OCI-LY3 (cell line): ENCODE measurements around the gene TBC1D1.

ENCODE experiments used
- H2AFZ ChIP-seq: fragments of 200-600, 300-600 bp; shearing (Covaris generic); 2 replicates; pipeline ENCODE4 v1.6.0; 2014; ENCODE audit warnings: antibody characterized with exemption, low read depth, low read length
- H3K27ac ChIP-seq: fragments of 200-600, 300-600 bp; sonication (generic); 2 replicates; pipeline ENCODE4 v1.5.1; 2014; ENCODE audit warnings: mild to moderate bottlenecking, low read length, moderate library complexity, mixed read lengths
- H3K27me3 ChIP-seq: fragments of 200-600, 300-600 bp; sonication (generic); 2 replicates; pipeline ENCODE4 v1.6.1; 2014; ENCODE audit warnings: low read depth, low read length, mixed read lengths
- H3K36me3 ChIP-seq: fragments of 200-600, 300-600 bp; sonication (generic); replicated peaks from 2 replicates; pipeline ENCODE3; 2014; ENCODE audit warnings: low read depth, low read length, mixed read lengths
- H3K4me1 ChIP-seq: fragments of 300-600, 200-600 bp; sonication (generic); 2 replicates; pipeline ENCODE4 v1.6.1; 2014; ENCODE audit warnings: low read length, mixed read lengths
- H3K4me2 ChIP-seq: fragments of 200-600, 300-600 bp; sonication (generic); 2 replicates; pipeline ENCODE4 v1.6.1; 2014; ENCODE audit warnings: low read length, mixed read lengths
- H3K4me3 ChIP-seq: fragments of 300-600, 200-600 bp; sonication (generic); 2 replicates; pipeline ENCODE4 v1.5.1; 2014; ENCODE audit warnings: antibody characterized with exemption, mild to moderate bottlenecking, low read length, moderate library complexity
- H3K79me2 ChIP-seq: fragments of 300-600, 200-600 bp; shearing (Covaris generic); 2 replicates; pipeline ENCODE4 v1.6.1; 2014; ENCODE audit warnings: mild to moderate bottlenecking, low read length, mixed read lengths
- H3K9ac ChIP-seq: fragments of 300-600, 200-600 bp; shearing (Covaris generic); 2 replicates; pipeline ENCODE4 v1.6.0; 2014; ENCODE audit warnings: mild to moderate bottlenecking, low read length, moderate library complexity
- H3K9me3 ChIP-seq: fragments of 200-600, 300-600 bp; shearing (Covaris generic); 2 replicates; pipeline ENCODE4 v1.6.1; 2014; ENCODE audit warnings: low read length, mixed read lengths; ENCODE audit not compliant: insufficient read depth
- H4K20me1 ChIP-seq: fragments of 200-600, 300-600 bp; sonication (generic); 2 replicates; pipeline ENCODE4 v1.6.1; 2016; ENCODE audit warnings: low read length, mixed read lengths; ENCODE audit not compliant: insufficient read depth
- CTCF ChIP-seq: fragments of 200-600, 300-600 bp; sonication (generic); IDR thresholded peaks from 2 replicates; pipeline ENCODE4 v1.5.1; 2014; ENCODE audit warnings: antibody characterized with exemption, low read length, low read depth
- EZH2phosphoT487 ChIP-seq: fragments of 200-600 bp; shearing (Covaris generic); IDR thresholded peaks from 2 replicates; pipeline ENCODE4 v1.6.1; 2018; ENCODE audit warnings: antibody characterized with exemption, mixed run types, low read depth

TBC1D1 gene

GRCh38 chr4:38149472-38149996 lies 258.6 kb downstream of the TBC1D1 start:
- Histone ChIP-seq H3K4me2 (no peak overlapping the region), H3K27ac (no peak overlapping the region)
- no peak for TF ChIP-seq EZH2phosphoT487
- TF ChIP-seq CTCF = no peak

GRCh38 chr4:38149997-38150671 lies 259.2 kb downstream of the TBC1D1 start:
- Histone ChIP-seq H2AFZ (no peak overlapping the region), H3K4me2 (no peak overlapping the region), H3K27me3 (no peaks in the 10 kb centered on the region), H3K9ac (no peak overlapping the region), H3K27ac (no peak overlapping the region), H3K9me3 (no peaks in the 10 kb centered on the region), H3K79me2 (no peaks in the 10 kb centered on the region), H4K20me1 (no peaks in the 10 kb centered on the region), H3K4me3 (no peak overlapping the region), H3K36me3 (no peaks in the 10 kb centered on the region), H3K4me1 (no peaks in the 10 kb centered on the region)
- TF ChIP-seq CTCF (no peak), EZH2phosphoT487 (no peak)

More at GRCh38 chr4:38149472-38149996, 258.6 kb downstream of the TBC1D1 start:
- no peak overlapping the region for H2AFZ ChIP-seq
- no peaks in the 10 kb centered on the region for H3K79me2 ChIP-seq
- no peaks in the 10 kb centered on the region for H3K36me3 ChIP-seq
- H4K20me1 ChIP-seq = no peaks in the 10 kb centered on the region
- H3K9me3 ChIP-seq = no peaks in the 10 kb centered on the region
- no peaks in the 10 kb centered on the region for H3K4me1 ChIP-seq
- no peak overlapping the region for H3K9ac ChIP-seq
- no peaks in the 10 kb centered on the region for H3K27me3 ChIP-seq
- H3K4me3 ChIP-seq = no peak overlapping the region

GRCh38 chr4:38150766-38151165 lies 259.9 kb downstream of the TBC1D1 start:
- Histone ChIP-seq H3K9ac (no peak overlapping the region), H2AFZ (no peak overlapping the region), H3K79me2 (no peaks in the 10 kb centered on the region), H4K20me1 (no peaks in the 10 kb centered on the region), H3K27me3 (no peaks in the 10 kb centered on the region), H3K4me2 (no peak overlapping the region), H3K36me3 (no peaks in the 10 kb centered on the region), H3K9me3 (no peaks in the 10 kb centered on the region), H3K4me3 (no peak overlapping the region), H3K4me1 (no peaks in the 10 kb centered on the region), H3K27ac (no peak overlapping the region)
- no peak for TF ChIP-seq CTCF
- TF ChIP-seq EZH2phosphoT487 = no peak

- Histone ChIP-seq H3K4me1 (no peaks in the 10 kb centered on the region), H3K27me3 (no peaks in the 10 kb centered on the region), H3K27ac (no peak overlapping the region), H3K9ac (no peak overlapping the region), H3K4me3 (no peak overlapping the region), H4K20me1 (no peaks in the 10 kb centered on the region), H2AFZ (no peak overlapping the region), H3K9me3 (no peaks in the 10 kb centered on the region), H3K4me2 (no peak overlapping the region), H3K79me2 (no peaks in the 10 kb centered on the region), H3K36me3 (no peaks in the 10 kb centered on the region)
- no peak for TF ChIP-seq CTCF
- no peak for TF ChIP-seq EZH2phosphoT487
Observed at GRCh38 chr4:38151873-38152272, 261.0 kb downstream of the TBC1D1 start.
